SJSA1 (cell line): ENCODE data around the gene CEP152. TPM values are rescaled to one million over a fixed set of nuclear protein-coding genes. Genes with fewer than 3 reads are reported as not detected.

Experiments
- DNase-seq, 2 experiments: peaks; one replicate each; pipeline ENCODE4 v3.0.0-alpha.2; 2015 to 2020; ENCODE audit warnings: low spot score in 2 of 2, low read depth in 1 of 2
- H3K27ac ChIP-seq: fragments of 250-450 bp; sonication (Bioruptor Pico); 2 replicates; pipeline ENCODE4 v1.5.1; 2020; ENCODE audit warnings: mild to moderate bottlenecking, moderate library complexity
- H3K27me3 ChIP-seq: fragments of 250-450 bp; sonication (Bioruptor Pico); replicated peaks from 2 replicates; pipeline ENCODE4 v1.5.1; 2020; ENCODE audit warnings: mild to moderate bottlenecking, moderate library complexity
- H3K36me3 ChIP-seq: fragments of 250-450 bp; sonication (Bioruptor Pico); 2 replicates; pipeline ENCODE4 v1.5.1; 2020; ENCODE audit warnings: mild to moderate bottlenecking
- H3K4me1 ChIP-seq: fragments of 250-450 bp; sonication (Bioruptor Pico); replicated peaks from 2 replicates; pipeline ENCODE4 v1.6.1; 2021; ENCODE audit warnings: mild to moderate bottlenecking
- H3K4me3 ChIP-seq: fragments of 250-450 bp; sonication (Bioruptor Pico); 2 replicates; pipeline ENCODE4 v1.5.1; 2020; ENCODE audit warnings: mild to moderate bottlenecking
- H3K9me3 ChIP-seq: fragments of 250-450 bp; sonication (Bioruptor Pico); replicated peaks from 2 replicates; pipeline ENCODE4 v1.5.1; 2020; ENCODE audit warnings: mild to moderate bottlenecking
- total RNA-seq: library from RNA; depleted of rRNA; stranded (reverse); fragments of >200 nt; shearing (Covaris generic); gene quantifications from 2 replicates; pipeline ENCODE4 v1.2.3, GENCODE V29; 2014

The CEP152 gene
- total RNA-seq, 1 experiment from 2014 or later = 19.5 TPM

- peak; percentile 81 to 86 for DNase-seq
These were observed 87.9 kb downstream of the CEP152 start for GRCh38 chr15:48722764-48723661.

GRCh38 chr15:48721061-48721810, 89.6 kb downstream of the CEP152 start:
- no peaks in the 10 kb centered on the region for H3K36me3 ChIP-seq
- peaks cover 28% of the 10 kb centered on the region for H3K4me1 ChIP-seq
- H3K27ac ChIP-seq = no peak overlapping the region
- H3K27me3 ChIP-seq = no peaks in the 10 kb centered on the region
- no peak for DNase-seq
- no peak overlapping the region for H3K4me3 ChIP-seq
- peaks cover 4% of the 10 kb centered on the region for H3K9me3 ChIP-seq

More at GRCh38 chr15:48722764-48723661, 87.9 kb downstream of the CEP152 start:
- Histone ChIP-seq H3K27me3 (no peaks in the 10 kb centered on the region), H3K36me3 (no peaks in the 10 kb centered on the region), H3K4me1 (peaks cover 29% of the 10 kb centered on the region), H3K9me3 (no peaks in the 10 kb centered on the region), H3K27ac (peak overlapping the region; percentile 72), H3K4me3 (no peak overlapping the region)

- no peak for DNase-seq
- no peak overlapping the region for H3K4me3 ChIP-seq
These were observed 90.2 kb downstream of the CEP152 start for GRCh38 chr15:48720646-48721045.

GRCh38 chr15:48719668-48720067, 91.2 kb downstream of the CEP152 start:
- DNase-seq = no peak
- H3K27ac ChIP-seq = no peak overlapping the region
- no peak overlapping the region for H3K4me3 ChIP-seq
- peaks cover 10% of the 10 kb centered on the region for H3K9me3 ChIP-seq
- H3K4me1 ChIP-seq = peaks cover 28% of the 10 kb centered on the region
- no peaks in the 10 kb centered on the region for H3K36me3 ChIP-seq
- no peaks in the 10 kb centered on the region for H3K27me3 ChIP-seq

More at GRCh38 chr15:48720646-48721045, 90.2 kb downstream of the CEP152 start:
- H3K27me3 ChIP-seq = no peaks in the 10 kb centered on the region
- H3K36me3 ChIP-seq = no peaks in the 10 kb centered on the region
- H3K4me1 ChIP-seq = peaks cover 28% of the 10 kb centered on the region
- no peak overlapping the region for H3K27ac ChIP-seq
- peaks cover 10% of the 10 kb centered on the region for H3K9me3 ChIP-seq

DNA sequence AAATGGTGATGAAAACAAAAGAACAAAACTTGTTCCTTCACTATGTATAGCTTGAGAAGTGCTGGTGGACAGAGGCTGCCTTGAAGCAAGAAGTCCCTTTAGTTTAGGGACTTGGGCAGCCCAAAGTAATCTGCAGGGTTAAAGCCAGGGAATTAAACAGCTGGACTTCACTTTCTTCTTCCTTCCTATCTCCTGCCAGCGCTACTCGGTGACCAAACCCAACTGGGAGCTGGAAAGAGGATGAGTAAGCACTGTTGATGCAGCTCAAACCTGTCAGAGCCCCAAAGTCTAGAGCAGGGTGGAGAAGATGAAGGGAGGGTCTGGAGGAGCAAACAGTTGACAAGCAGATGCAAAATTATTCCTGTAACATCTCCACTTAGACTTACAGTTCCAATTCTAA, 92.2 kb downstream of the CEP152 start:
- Histone ChIP-seq H3K4me1 (peaks cover 26% of the 10 kb centered on the region), H3K9me3 (peaks cover 10% of the 10 kb centered on the region), H3K27ac (no peak overlapping the region), H3K4me3 (no peak overlapping the region), H3K27me3 (no peaks in the 10 kb centered on the region), H3K36me3 (no peaks in the 10 kb centered on the region)
- DNase-seq = no peak

DNA sequence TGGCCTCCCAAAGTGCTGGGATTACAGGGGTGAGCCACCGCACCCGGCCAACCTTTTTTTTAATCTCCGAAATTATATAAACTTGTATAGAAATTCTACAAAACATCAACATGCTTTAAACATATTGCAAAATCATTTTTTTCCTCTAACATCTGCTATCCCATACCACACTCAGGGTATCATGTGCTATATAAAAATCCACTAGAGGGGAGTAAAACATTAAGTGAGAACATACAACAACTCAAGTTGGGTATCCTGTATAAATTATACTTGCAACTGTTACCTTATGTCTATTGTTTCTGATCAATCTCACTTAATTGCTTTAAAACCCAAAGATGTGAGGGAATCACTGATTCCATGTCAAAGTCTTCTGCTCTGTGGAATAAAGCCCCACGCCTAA, 93.4 kb downstream of the CEP152 start:
- DNase-seq = no peak
- H3K4me1 ChIP-seq = peaks cover 14% of the 10 kb centered on the region
- H3K27me3 ChIP-seq = no peaks in the 10 kb centered on the region
- H3K36me3 ChIP-seq = no peaks in the 10 kb centered on the region
- peaks cover 10% of the 10 kb centered on the region for H3K9me3 ChIP-seq
- no peak overlapping the region for H3K4me3 ChIP-seq
- H3K27ac ChIP-seq = no peak overlapping the region

GRCh38 chr15:48712546-48712945, 98.3 kb downstream of the CEP152 start:
- Histone ChIP-seq H3K27ac (no peak overlapping the region), H3K4me3 (no peak overlapping the region), H3K9me3 (peaks cover 10% of the 10 kb centered on the region), H3K36me3 (no peaks in the 10 kb centered on the region), H3K4me1 (no peaks in the 10 kb centered on the region), H3K27me3 (no peaks in the 10 kb centered on the region)
- no peak for DNase-seq

DNA sequence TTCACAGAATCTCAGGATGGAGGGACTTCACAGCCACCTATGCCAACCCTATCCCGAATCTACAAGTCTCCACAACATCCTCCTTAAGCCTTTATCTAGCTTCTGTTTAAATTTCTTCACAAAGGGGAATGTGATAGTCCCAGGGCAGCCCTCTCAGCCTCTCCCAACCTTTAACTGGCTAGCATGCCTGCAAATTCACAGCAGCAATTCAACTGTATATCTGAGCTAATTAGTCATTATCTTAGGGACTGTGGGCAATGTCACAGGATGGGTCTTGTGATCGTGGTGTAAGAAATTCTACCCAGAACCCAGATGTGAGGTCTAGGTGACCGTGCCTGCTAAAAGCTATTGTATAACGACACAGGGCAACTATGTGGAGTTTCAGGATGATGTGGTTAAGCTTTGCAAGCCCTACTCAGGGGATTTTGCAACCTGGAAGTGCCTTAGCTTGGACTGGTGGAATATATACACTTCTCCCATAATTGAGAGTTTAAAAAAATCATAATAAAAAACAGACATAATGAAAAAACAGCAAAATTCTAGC, 99.8 kb downstream of the CEP152 start:
- Histone ChIP-seq H3K4me1 (no peaks in the 10 kb centered on the region), H3K36me3 (no peaks in the 10 kb centered on the region), H3K27me3 (no peaks in the 10 kb centered on the region), H3K27ac (no peak overlapping the region), H3K9me3 (peaks cover 4% of the 10 kb centered on the region), H3K4me3 (no peak overlapping the region)
- no peak for DNase-seq

GRCh38 chr15:48708641-48709040, 102.2 kb downstream of the CEP152 start:
- Histone ChIP-seq H3K4me1 (peaks cover 4% of the 10 kb centered on the region), H3K9me3 (no peaks in the 10 kb centered on the region), H3K4me3 (no peak overlapping the region), H3K36me3 (no peaks in the 10 kb centered on the region), H3K27me3 (no peaks in the 10 kb centered on the region), H3K27ac (no peak overlapping the region)
- no peak for DNase-seq

DNA sequence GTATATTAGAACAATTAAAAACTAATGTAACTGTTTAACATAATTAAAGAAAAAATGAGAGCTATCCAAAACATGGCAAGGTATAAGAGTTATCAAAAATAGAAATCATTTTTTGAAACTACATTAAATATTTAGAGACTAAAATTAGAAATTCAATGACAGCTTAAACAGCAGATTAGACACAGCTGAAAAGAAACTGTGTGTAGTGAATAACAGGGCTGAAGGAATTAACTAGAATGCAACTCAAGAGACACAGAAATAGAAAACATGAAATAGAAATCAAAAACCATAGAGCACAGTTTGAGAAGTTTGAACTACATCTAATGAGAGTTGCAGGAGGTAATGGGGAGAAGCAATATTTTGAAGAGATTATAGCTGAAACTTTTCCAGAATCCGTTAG, 105.5 kb downstream of the CEP152 start:
- Histone ChIP-seq H3K36me3 (no peaks in the 10 kb centered on the region), H3K4me1 (peaks cover 16% of the 10 kb centered on the region), H3K27me3 (no peaks in the 10 kb centered on the region), H3K4me3 (no peak overlapping the region), H3K27ac (no peak overlapping the region), H3K9me3 (no peaks in the 10 kb centered on the region)
- no peak for DNase-seq

DNA sequence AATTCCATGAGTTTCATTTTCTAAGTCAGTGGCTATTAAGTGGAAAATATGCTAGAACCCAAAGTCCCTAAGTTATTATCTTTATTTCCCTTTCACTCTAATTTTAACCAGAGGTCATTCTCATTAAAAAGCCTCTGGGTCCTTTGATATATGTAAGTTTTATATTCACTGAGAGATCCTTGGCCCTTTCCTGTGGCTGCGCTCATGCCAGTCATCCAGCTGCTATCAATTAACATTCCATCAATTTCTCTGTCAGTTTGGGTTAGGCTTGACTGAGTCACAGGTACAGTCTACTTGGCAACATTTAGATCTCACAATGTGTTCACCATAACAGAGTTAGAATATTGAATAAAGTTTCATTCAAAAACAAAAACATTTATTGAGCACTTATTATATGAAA, 107.3 kb downstream of the CEP152 start:
- Histone ChIP-seq H3K4me3 (no peak overlapping the region), H3K27ac (peak overlapping the region; percentile 33)

GRCh38 chr15:48702569-48703236, 108.2 kb downstream of the CEP152 start:
- Histone ChIP-seq H3K9me3 (no peaks in the 10 kb centered on the region), H3K27me3 (no peaks in the 10 kb centered on the region), H3K36me3 (no peaks in the 10 kb centered on the region), H3K27ac (peak overlapping the region; percentile 33), H3K4me3 (no peak overlapping the region), H3K4me1 (peaks cover 16% of the 10 kb centered on the region)
- DNase-seq = no peak

More for the DNA sequence above, 107.3 kb downstream of the CEP152 start:
- H3K9me3 ChIP-seq = no peaks in the 10 kb centered on the region
- peak in 1 of 2 experiments; percentile 53 for DNase-seq
- H3K36me3 ChIP-seq = no peaks in the 10 kb centered on the region
- H3K27me3 ChIP-seq = no peaks in the 10 kb centered on the region
- H3K4me1 ChIP-seq = peaks cover 16% of the 10 kb centered on the region

DNA sequence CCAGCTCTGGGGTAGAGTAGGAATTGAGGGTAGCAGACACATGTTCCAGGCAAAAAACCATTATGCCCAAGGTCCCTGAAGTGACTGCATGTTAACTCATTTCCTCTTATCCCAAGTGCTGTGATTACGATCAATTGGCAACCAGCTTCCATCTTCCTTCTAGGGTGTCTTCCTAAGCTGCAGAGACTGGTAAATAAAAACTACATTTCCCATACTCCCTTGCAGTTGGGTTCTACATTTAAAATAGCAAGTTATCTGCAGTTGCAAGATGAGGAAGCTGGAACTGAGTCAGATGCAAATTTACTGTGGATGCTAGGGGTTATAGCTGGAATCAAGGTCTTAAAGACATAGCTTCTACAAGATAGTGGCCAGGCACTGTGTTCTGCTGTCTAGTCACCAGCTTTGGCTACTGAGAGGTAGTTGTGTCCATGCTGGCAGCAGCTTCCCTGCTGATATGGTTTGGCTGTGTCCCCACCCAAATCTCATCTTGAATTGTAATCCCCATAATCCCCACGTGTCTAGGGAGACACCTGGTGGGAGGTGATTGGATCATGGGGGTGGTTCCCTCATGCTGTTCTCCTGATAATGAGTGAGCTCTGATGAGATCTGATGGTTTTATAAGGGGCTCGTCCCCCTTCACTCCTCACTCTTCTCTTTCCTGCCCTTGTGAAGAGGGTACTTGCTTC, 114.1 kb downstream of the CEP152 start:
- Histone ChIP-seq H3K27me3 (no peaks in the 10 kb centered on the region), H3K4me1 (peaks cover 39% of the 10 kb centered on the region), H3K36me3 (no peaks in the 10 kb centered on the region), H3K27ac (no peak overlapping the region), H3K4me3 (no peak overlapping the region), H3K9me3 (no peaks in the 10 kb centered on the region)
- no peak for DNase-seq
